HepG2 (cell line): ENCODE data around the gene RGSL1. TPM values are rescaled to one million over a fixed set of nuclear protein-coding genes. Genes with fewer than 3 reads are reported as not detected.

ENCODE experiments used
- ATAC-seq: fragments of 200-7000 bp; cut with Tn5 transposase; 3 replicates; pipeline ENCODE4 v1.9.1; 2020; ENCODE audit warnings: mild to moderate bottlenecking, moderate library complexity
- BruUV-seq: library from RNA; stranded (reverse); fragments of 400-500 nt; replicated peaks from 2 replicates; lab custom pipeline; 2021; lab: Mats Ljungman, UMichigan
- CTCF ChIA-PET: fragments of 300-600 bp; formaldehyde crosslinking; extraction: SDS; loops from one replicate; lab custom pipeline; 2021; ENCODE audit warnings: low total read pairs, inconsistent platforms, low intra/inter-chr PET ratio; lab: Yijun Ruan, JAX
- POLR2A ChIA-PET: fragments of 350-600 bp; sonication (Branson Sonifier 250); formaldehyde crosslinking; loops from one replicate; lab custom pipeline; 2020; ENCODE audit warnings: antibody characterized with exemption, inconsistent platforms; lab: Yijun Ruan, JAX
- DNase-seq: peaks from one replicate; pipeline ENCODE4 v3.0.0-alpha.2; 2015; ENCODE audit warnings: low spot score
- FAIRE-seq: peaks from 3 replicates; lab custom pipeline; 2011; peaks lifted over from hg19 to GRCh38; lab: Jason Lieb, UNC
- H2AFZ ChIP-seq: one replicate; pipeline ENCODE4 v1.6.1; 2011; ENCODE audit warnings: low read length, inconsistent platforms
- H3K27ac ChIP-seq: fragments of 300-600 bp; 3 replicates; pipeline ENCODE4 v1.8.0; 2011; ENCODE audit warnings: mixed run types, mild to moderate bottlenecking, mixed read lengths, low read length, inconsistent platforms; ENCODE audit not compliant: insufficient read depth; ENCODE audit errors: extremely low read length
- H3K27me3 ChIP-seq, 2 experiments: fragments of 200-600 bp in 1 of 2; 2 replicates in 1 of 2; 3 replicates in 1 of 2; pipeline versions ENCODE4 v1.6.0 to v1.8.0; 2011; ENCODE audit warnings: low read length in 2 of 2, mild to moderate bottlenecking in 2 of 2, moderate library complexity in 2 of 2, inconsistent platforms in 1 of 2; ENCODE audit not compliant: insufficient read depth in 2 of 2, control insufficient read depth in 1 of 2
- H3K36me3 ChIP-seq, 2 experiments: fragments of 200-600 bp in 1 of 2; replicated peaks in 1 of 2; 2 replicates in 1 of 2; 3 replicates in 1 of 2; pipeline versions ENCODE4 v1.5.1 to v1.8.0; 2011; ENCODE audit warnings: low read length in 2 of 2, inconsistent platforms in 1 of 2; ENCODE audit not compliant: insufficient read depth in 2 of 2, control insufficient read depth in 1 of 2
- H3K4me1 ChIP-seq: 2 replicates; pipeline ENCODE4 v1.5.1; 2012; ENCODE audit warnings: low read length, inconsistent platforms; ENCODE audit not compliant: insufficient read depth
- H3K4me2 ChIP-seq: 2 replicates; pipeline ENCODE4 v1.6.0; 2011; ENCODE audit warnings: low read depth, low read length, inconsistent platforms
- H3K4me3 ChIP-seq, 3 experiments: fragments of 200-600 bp in 1 of 3; sonication (generic), shearing (Covaris generic) in 1 of 3; replicated peaks in 1 of 3; 2 replicates each; pipeline ENCODE4 v1.5.1; 2011 to 2016; ENCODE audit warnings: low read length in 3 of 3, inconsistent platforms in 2 of 3, low read depth in 2 of 3, mild to moderate bottlenecking in 2 of 3, control low read depth in 1 of 3, mixed read lengths in 1 of 3; ENCODE audit not compliant: insufficient read depth in 1 of 3
- H3K79me2 ChIP-seq: one replicate; pipeline ENCODE4 v1.6.1; 2011; ENCODE audit warnings: low read length, inconsistent platforms; ENCODE audit not compliant: insufficient read depth
- H3K9ac ChIP-seq: 2 replicates; pipeline ENCODE4 v1.6.0; 2011; ENCODE audit warnings: mild to moderate bottlenecking, low read depth, low read length, inconsistent platforms; ENCODE audit not compliant: insufficient read depth
- H3K9me3 ChIP-seq: 2 replicates; pipeline ENCODE4 v1.5.1; 2012; ENCODE audit warnings: mild to moderate bottlenecking, low read length
- H4K20me1 ChIP-seq: 2 replicates; pipeline ENCODE4 v1.6.0; 2011; ENCODE audit warnings: inconsistent platforms, mild to moderate bottlenecking, low read length, moderate library complexity; ENCODE audit not compliant: insufficient read depth
- CC2D1A ChIP-seq: sonication (generic); formaldehyde crosslinking; IDR thresholded peaks from 2 replicates; pipeline ENCODE4 v1.8.1; 2023; ENCODE audit warnings: mild to moderate bottlenecking, missing genetic modification reagents
- CEBPB ChIP-seq: IDR thresholded peaks from 2 replicates; pipeline ENCODE4 v1.6.1; 2011; ENCODE audit warnings: low read depth, low read length, improper control_type of control experiment, borderline replicate concordance
- CEBPG ChIP-seq: IDR thresholded peaks from 2 replicates; pipeline ENCODE4 v1.6.1; 2016
- CREB1 ChIP-seq, 2 experiments: fragments of 450-650 bp in 1 of 2; IDR thresholded peaks; 2 replicates each; pipeline ENCODE4 v1.6.1; 2016 to 2017; ENCODE audit warnings: control low read depth in 1 of 2, mild to moderate bottlenecking in 1 of 2, missing compliant biosample characterization in 1 of 2, missing genetic modification characterization in 1 of 2
- FOSL2 ChIP-seq: sonication (generic); formaldehyde crosslinking; IDR thresholded peaks from 2 replicates; pipeline ENCODE4 v1.4.0; 2020; ENCODE audit warnings: missing genetic modification reagents
- HNF4A ChIP-seq: sonication (generic); formaldehyde crosslinking; IDR thresholded peaks from 2 replicates; pipeline ENCODE4 v1.4.0; 2020; ENCODE audit warnings: missing genetic modification reagents
- HNF4G ChIP-seq, 2 experiments: sonication (generic) in 1 of 2; formaldehyde crosslinking in 1 of 2; IDR thresholded peaks; 2 replicates each; pipeline versions ENCODE4 v1.4.0 to v1.6.1; 2011 to 2020; ENCODE audit warnings: borderline replicate concordance in 2 of 2, low read depth in 2 of 2, mild to moderate bottlenecking in 2 of 2, low read length in 1 of 2, missing genetic modification reagents in 1 of 2, moderate library complexity in 1 of 2
- NCOR1 ChIP-seq: fragments of 200-600 bp; sonication (generic); IDR thresholded peaks from 2 replicates; pipeline ENCODE4 v1.7.0; 2017; ENCODE audit warnings: antibody characterized with exemption, low read length, borderline replicate concordance
- SATB2 ChIP-seq: sonication (generic); formaldehyde crosslinking; IDR thresholded peaks from 2 replicates; pipeline ENCODE4 v1.5.0; 2020; ENCODE audit warnings: missing genetic modification reagents
- SP5 ChIP-seq: IDR thresholded peaks from 2 replicates; pipeline ENCODE4 v1.6.1; 2016; ENCODE audit warnings: low read depth, borderline replicate concordance
- TAF1 ChIP-seq: sonication (generic); formaldehyde crosslinking; IDR thresholded peaks from 2 replicates; pipeline ENCODE4 v1.4.0; 2020; ENCODE audit warnings: missing genetic modification reagents
- ZFP37 ChIP-seq: sonication (generic); formaldehyde crosslinking; IDR thresholded peaks from 2 replicates; pipeline ENCODE4 v1.4.0; 2020; ENCODE audit warnings: missing genetic modification reagents, borderline replicate concordance
- ZNF30 ChIP-seq: sonication (generic); formaldehyde crosslinking; IDR thresholded peaks from 2 replicates; pipeline ENCODE4 v1.5.0; 2020; ENCODE audit warnings: mild to moderate bottlenecking, missing genetic modification reagents
- ZNF674 ChIP-seq: sonication (generic); formaldehyde crosslinking; IDR thresholded peaks from 2 replicates; pipeline ENCODE4 v1.5.0; 2020; ENCODE audit warnings: low read depth, mild to moderate bottlenecking, missing genetic modification reagents
- WGBS: methylation state at CpG from one replicate; pipeline ENCODE4 v1.1.6; 2017; ENCODE audit warnings: low lambda C conversion rate; 5-methylcytosine and 5-hydroxymethylcytosine counted together
- in situ Hi-C: cut with HindIII; loops from 2 replicates; pipeline ENCODE4 v1.10.0; 2017; ENCODE audit warnings: low pct_unique_long_range_greater_than_20kb; ENCODE audit not compliant: extremely low pct_ligation_motif_present
- intact Hi-C: fragments of 100-400 bp; cut with micrococcal nuclease; formaldehyde crosslinking; loops from one replicate; pipeline ENCODE4 v1.10.0; 2022; ENCODE audit not compliant: unreplicated experiment
- polyA plus RNA-seq, 8 experiments: library from polyadenylated mRNA; depleted of rRNA in 3 of 8; stranded (reverse) in 7 of 8; unstranded in 1 of 8; fragments of >200 nt; fragmentation: Illumina TruSeq in 4 of 8; extraction: Trizol in 4 of 8; gene quantifications; 2 replicates each; pipeline versions ENCODE4 v1.2.1 to v1.2.3, GENCODE V29; 2011 to 2016; ENCODE audit warnings: low read depth in 4 of 8, missing spikeins in 1 of 8, mixed read lengths in 1 of 8; ENCODE audit not compliant: insufficient read depth in 1 of 8
- total RNA-seq, 5 experiments: library from RNA; depleted of rRNA; stranded (reverse); fragments of >200 nt; fragmentation: Illumina TruSeq; extraction: Trizol; gene quantifications; 2 replicates each; pipeline ENCODE4 v1.2.3, GENCODE V29; 2016; ENCODE audit warnings: low read depth in 1 of 5
- TF ChIP-seq, protein P1 (sequence below): IDR thresholded peaks from 2 replicates; pipeline ENCODE4 v1.6.1; 2016; ENCODE audit warnings: control low read depth
- TF ChIP-seq, protein P2 (sequence below): IDR thresholded peaks from 2 replicates; pipeline ENCODE4 v1.4.0; 2020; ENCODE audit warnings: mild to moderate bottlenecking, missing genetic modification reagents

RGSL1 gene
- total and polyA plus RNA-seq, 2 of the 13 experiments (the other 11 are each of a cell fraction or from before 2014, with no cell fraction given), result not detected

GRCh38 chr1:182574156-182574555 lies 124.2 kb downstream of the RGSL1 start (continued):
- TF ChIP-seq ZNF30 (CRISPR knock-in tag), result no peak

GRCh38 chr1:182575540-182576149 lies 125.7 kb downstream of the RGSL1 start:
- Histone ChIP-seq H3K9ac (no peak overlapping the region), H3K36me3 (no peaks in the 10 kb centered on the region), H3K27ac (no peak overlapping the region), H3K9me3 (no peaks in the 10 kb centered on the region), H4K20me1 (no peaks in the 10 kb centered on the region), H3K4me3 (no peak overlapping the region), H2AFZ (no peak overlapping the region), H3K27me3 (no peaks in the 10 kb centered on the region), H3K79me2 (no peaks in the 10 kb centered on the region), H3K4me2 (no peak overlapping the region), H3K4me1 (peaks cover 12% of the 10 kb centered on the region)
- ChIA-PET POLR2A (no interaction called here), CTCF (no interaction called here)
- BruUV-seq, result no TSS peak
- DNase-seq (peak; percentile 39), FAIRE-seq (peak; percentile 28), ATAC-seq (peak; percentile 47; the same call in 1 of the 3 replicates)
- 0 out of 2 replicates have a peak, but pooled peaks have one; percentile 17 for TF ChIP-seq FOSL2
- TF ChIP-seq CREB1 (IDR thresholded peaks at IDR 0.05), result no peak
- TF ChIP-seq CREB1 (CRISPR knock-in tag; IDR thresholded peaks at IDR 0.05), result no peak
- no peak for TF ChIP-seq ZFP37 (CRISPR knock-in tag)
- TF ChIP-seq NCOR1, result peak; percentile 76; the same call in 1 of the 2 replicates
- peak; percentile 40; the same call in 1 of the 2 replicates for TF ChIP-seq HNF4G (IDR thresholded peaks at IDR 0.05; ENCODE audit: borderline replicate concordance, low read depth, low read length)
- no peak for TF ChIP-seq HNF4G (CRISPR knock-in tag; IDR thresholded peaks at IDR 0.05; ENCODE audit: borderline replicate concordance, low read depth)
- 0 out of 2 replicates have a peak, but pooled peaks have one; percentile 16 for TF ChIP-seq SP5 (CRISPR knock-in tag)
- no peak for TF ChIP-seq CC2D1A
- no peak for TF ChIP-seq TAF1 (CRISPR knock-in tag)
- TF ChIP-seq ZNF674 (CRISPR knock-in tag), result no peak
- TF ChIP-seq, protein P1, sequence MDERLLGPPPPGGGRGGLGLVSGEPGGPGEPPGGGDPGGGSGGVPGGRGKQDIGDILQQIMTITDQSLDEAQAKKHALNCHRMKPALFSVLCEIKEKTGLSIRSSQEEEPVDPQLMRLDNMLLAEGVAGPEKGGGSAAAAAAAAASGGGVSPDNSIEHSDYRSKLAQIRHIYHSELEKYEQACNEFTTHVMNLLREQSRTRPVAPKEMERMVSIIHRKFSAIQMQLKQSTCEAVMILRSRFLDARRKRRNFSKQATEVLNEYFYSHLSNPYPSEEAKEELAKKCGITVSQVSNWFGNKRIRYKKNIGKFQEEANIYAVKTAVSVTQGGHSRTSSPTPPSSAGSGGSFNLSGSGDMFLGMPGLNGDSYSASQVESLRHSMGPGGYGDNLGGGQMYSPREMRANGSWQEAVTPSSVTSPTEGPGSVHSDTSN (CRISPR knock-in tag), result no peak
- peak; percentile 64 for TF ChIP-seq HNF4A (CRISPR knock-in tag)
- peak; percentile 66 for TF ChIP-seq CEBPG
- peak; percentile 91 for TF ChIP-seq CEBPB
- TF ChIP-seq, protein P2, sequence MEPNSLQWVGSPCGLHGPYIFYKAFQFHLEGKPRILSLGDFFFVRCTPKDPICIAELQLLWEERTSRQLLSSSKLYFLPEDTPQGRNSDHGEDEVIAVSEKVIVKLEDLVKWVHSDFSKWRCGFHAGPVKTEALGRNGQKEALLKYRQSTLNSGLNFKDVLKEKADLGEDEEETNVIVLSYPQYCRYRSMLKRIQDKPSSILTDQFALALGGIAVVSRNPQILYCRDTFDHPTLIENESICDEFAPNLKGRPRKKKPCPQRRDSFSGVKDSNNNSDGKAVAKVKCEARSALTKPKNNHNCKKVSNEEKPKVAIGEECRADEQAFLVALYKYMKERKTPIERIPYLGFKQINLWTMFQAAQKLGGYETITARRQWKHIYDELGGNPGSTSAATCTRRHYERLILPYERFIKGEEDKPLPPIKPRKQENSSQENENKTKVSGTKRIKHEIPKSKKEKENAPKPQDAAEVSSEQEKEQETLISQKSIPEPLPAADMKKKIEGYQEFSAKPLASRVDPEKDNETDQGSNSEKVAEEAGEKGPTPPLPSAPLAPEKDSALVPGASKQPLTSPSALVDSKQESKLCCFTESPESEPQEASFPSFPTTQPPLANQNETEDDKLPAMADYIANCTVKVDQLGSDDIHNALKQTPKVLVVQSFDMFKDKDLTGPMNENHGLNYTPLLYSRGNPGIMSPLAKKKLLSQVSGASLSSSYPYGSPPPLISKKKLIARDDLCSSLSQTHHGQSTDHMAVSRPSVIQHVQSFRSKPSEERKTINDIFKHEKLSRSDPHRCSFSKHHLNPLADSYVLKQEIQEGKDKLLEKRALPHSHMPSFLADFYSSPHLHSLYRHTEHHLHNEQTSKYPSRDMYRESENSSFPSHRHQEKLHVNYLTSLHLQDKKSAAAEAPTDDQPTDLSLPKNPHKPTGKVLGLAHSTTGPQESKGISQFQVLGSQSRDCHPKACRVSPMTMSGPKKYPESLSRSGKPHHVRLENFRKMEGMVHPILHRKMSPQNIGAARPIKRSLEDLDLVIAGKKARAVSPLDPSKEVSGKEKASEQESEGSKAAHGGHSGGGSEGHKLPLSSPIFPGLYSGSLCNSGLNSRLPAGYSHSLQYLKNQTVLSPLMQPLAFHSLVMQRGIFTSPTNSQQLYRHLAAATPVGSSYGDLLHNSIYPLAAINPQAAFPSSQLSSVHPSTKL (CRISPR knock-in tag), result 0 out of 2 replicates have a peak, but pooled peaks have one; percentile 15
- no peak for TF ChIP-seq SATB2
- WGBS, result 0% methylated on average over 3 of the region's 3 CpGs
- intact Hi-C loops (no loop called here), in situ Hi-C loops (no loop called here)
